ENCODE measurements around the gene LURAP1L.
A peak's percentile ranks its signal among the peaks of the same experiment; 100 is the strongest.

Gene LURAP1L, protein sequence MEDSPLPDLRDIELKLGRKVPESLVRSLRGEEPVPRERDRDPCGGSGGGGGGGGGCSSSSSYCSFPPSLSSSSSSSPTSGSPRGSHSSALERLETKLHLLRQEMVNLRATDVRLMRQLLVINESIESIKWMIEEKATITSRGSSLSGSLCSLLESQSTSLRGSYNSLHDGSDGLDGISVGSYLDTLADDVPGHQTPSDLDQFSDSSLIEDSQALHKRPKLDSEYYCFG

DNA sequence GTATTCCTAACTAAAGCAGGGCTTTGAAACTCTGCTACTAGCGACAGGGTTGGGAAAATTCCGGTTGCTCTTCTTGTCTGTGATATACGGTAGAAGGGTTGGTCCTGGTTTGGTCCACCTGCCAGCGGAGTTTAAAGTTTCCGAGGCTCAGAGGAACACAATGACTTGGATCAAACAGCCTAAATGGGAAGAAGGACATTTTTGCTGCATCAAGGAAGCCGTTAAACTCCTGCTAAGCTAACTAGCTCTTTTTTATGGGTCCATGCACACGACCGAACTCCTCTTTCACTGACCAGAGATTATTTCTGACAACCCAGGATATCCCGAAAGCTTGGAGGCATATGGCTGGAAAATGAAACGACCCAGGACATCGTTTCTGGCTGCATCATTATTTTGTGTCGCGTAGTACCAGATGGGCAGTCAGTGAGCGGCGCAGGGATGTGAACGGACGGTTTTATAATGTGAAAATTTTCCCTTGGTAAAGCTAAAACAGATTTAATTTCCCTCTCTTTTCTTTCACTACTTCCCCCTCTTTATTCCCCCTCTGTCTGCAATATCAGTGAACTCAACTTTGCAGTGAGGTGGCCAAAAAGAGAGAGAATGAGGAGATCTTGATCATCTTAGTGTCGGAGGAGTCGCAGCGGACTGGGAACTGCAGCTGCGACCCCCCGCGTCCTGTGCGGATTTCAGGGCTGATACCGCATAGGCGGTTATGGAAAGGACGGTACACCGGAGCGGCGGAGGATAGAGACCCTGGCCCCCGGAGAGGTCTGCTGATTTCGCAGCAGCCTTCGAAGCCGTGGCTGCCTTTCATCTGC, at the start of gene LURAP1L:
Gene LURAP1L, plus strand, starts transcription at position 160 of the 818 bp plus-strand sequence. CDS start 696 bp downstream, outside the sequence.
- DNase-seq = peak; percentile 3

DNA sequence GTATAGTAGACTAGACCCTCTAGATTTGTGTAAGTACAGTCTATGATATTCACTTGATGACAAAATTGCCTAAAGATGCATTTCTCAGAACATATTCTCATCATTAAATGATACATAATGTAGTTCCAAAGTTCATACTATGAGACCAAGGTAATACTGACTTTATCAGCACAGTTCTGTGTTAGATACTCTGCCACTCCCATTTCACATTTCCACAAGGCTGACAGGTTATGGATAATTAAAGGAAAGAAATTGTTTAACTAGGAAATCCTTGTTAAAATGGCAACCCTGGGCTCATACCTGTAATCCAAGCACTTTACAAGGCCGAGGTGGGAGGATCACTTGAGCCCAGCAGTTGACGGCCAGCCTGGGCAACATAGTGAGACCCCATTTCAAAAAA, 48.0 kb upstream of the LURAP1L start:
- DNase-seq = no peak

DNA sequence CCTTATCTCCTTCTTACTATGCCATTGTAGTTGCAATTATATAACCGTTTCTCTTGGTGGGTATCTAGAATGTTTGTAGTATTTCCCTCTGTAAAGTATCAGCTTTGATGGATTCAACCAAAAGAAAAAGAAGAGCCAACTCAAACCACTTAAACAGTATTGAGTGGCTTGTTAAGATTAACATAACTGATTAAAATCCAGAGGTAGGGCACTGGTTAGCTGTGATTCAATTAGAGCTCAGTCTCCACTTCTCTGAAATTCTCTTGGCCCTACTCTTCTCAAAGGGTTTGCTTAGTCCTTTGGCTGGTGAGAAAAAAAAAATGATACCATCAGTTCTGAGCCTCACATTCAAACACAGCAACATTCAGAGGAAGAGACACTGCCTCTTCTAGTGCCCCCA, 44.6 kb upstream of the LURAP1L start:
- no peak for DNase-seq

DNA sequence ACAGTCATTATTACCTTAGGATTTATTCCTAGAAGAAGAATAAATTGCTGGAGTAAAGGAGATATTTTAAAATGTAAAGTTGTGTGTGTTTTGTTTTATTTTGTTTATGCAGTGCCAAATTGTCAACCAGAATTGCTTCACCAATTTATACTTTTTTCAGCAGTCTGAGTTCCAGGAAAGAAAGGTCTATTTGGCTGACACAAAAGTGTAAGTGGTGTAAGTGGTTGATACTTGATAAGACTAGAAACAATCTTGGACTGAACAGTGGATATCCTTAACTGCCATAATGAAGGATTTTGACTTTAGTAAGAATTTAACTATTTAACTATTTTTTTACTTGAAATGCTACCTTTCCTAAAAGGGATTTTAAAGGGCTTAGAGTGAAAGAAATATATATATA, 43.9 kb upstream of the LURAP1L start:
- DNase-seq = no peak

DNA sequence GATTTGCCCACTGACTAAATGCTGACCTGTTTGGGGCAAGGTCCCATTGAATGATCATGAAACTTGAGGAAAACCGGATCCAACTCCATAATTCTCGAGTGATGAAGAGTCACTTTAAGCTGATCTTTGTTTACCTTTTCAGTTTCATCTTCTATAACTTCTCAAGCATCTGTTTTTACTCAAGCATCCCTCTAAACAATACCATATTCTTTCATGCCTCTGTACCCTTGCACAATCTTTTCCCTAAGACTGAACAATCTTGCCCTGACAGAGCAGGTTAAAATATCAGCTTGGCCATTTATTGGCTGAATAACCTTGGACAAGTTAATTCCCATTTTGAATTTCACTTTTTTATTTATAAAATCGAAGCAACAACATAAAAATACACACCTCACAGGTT, 41.8 kb upstream of the LURAP1L start:
- DNase-seq = no peak

DNA sequence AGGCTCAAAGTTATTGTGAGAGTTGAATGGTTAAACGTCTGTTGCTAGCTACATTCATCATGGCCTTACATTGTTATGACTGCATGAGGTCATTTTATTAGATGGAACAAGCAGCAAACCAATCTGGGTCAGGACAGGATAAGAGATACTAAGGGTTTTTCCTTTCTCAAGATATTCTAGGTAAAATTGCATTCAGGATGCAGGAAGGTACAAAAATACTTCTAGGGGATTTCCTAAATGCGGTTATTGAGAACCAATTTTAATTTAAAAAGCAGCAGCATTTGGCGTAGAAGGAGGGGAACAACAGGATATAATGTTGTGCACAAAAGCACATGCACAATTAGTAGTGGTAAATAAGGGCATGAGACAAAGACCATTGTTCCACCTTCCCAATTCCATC, 39.2 kb upstream of the LURAP1L start:
- DNase-seq = no peak

DNA sequence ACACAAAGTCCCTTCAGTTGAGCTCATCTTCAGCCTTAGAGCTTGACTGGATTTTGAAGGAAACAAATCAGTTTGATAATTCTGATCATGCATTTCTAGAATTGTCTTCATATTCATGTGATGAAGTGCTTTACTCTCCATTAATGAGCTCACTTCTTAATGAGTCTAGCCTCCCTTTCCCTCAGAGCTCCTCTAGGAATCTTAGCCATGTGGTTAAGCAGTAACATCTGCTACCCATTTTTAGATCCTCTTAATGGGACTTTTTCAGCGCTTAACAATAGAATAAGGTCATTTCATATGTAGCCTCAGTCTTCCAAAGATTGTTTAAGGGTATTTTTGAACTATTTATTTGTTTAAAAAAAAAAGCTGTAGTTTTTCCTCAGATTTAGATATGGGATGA, 36.9 kb upstream of the LURAP1L start:
- no peak for DNase-seq

DNA sequence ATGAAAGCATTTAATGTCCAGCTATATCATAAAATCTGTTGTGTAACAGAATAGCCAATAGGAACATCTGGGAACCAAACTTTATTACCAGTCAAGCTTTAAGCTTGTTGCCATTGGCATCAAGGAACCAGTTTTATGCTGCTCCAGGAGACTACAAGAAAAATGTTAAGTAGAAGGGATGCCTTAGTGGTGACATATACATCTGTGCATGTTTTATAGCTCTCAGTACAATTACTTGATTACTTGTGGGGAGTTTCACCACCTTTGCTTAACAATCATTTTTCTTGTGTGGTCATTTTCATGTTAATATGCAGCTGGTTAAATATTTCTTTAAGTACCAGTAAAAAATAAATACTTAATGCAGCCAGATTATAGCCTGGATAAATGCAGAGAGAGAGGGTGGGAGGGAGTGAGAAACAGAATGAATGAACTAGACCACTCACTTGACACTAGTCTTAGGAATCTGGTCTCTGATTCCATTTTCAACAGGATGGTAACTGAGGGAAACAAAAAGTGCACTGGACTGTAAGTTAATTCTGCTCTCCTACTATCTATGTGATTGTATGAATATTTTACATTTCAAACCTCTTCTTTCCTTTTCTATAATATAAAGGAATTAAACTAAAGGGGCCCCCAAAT, 35.7 kb upstream of the LURAP1L start:
- no peak for DNase-seq

DNA sequence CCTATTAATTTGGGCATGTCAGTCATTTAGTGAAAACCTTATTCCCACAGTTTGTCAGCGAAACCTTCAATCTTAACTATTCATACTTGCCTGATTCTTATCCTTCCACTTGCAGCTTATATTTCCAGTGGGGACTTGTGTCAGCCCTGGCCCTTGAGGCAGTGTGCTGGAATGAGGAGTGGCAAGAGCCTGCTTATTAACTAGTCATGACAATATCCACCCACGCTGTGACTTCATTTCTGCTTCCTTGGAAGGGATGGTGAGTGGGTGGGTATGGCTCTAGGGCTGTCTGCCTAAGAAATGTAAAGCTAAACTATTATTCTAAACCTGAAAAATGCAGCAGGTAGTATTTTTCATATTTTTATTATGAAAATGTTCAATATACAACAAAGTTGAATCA, 34.0 kb upstream of the LURAP1L start:
- no peak for DNase-seq

DNA sequence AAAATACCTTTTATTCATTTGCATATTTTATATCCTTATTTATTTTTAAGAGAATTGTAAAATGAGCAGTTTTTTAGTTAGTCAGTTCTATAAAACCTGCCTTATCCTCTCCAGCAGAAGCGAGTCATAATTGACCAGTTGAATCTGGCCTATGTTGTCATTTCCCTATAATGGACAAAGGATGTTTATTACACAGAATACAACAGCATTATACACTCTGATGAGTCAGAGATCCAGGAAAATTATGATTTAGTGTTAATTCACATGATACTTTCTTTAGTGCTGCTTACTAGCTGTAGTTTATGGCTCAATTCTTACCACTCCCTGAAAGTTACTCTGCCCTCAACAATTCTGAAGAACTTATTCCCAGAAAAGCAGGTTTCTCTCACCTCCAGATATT, 26.8 kb upstream of the LURAP1L start:
- no peak for DNase-seq

DNA sequence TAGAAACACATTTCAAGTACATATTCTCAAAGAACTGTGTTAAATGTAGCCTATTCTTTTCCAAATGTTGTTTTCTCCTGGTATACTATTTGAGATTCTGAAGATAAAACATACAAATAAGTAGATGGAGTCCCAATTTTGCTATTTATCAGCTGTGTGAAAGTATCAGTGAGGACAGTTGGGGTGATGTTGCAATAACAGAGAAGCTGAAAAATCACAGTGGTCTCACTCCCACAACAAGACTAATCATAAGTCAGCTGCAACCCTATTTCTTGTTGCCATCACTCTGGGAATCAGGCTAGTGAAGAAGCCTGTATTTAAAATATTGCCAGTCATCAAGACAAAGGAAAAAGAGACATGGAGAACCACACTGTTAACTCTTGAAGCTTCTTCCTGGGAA, 25.9 kb upstream of the LURAP1L start:
- DNase-seq = no peak

DNA sequence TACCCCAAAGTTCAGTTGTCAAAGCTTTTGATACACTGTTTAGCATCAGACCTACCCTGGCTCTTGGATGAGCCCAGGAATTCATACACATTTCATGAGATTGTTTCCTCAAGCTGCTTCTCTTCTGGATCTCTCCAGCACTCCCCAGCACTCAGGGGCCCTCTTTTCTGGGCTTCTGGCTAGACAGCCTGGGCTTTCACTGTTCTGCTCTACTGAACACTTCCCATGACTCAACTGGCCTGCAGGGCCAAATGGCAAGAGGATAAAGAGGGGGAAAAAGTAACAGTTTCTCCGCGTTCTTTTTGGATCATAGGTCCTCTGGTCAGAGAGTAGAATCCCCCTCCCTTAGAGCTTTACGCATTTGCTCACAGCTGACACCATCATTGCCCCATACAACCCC, 20.9 kb upstream of the LURAP1L start:
- DNase-seq = no peak

DNA sequence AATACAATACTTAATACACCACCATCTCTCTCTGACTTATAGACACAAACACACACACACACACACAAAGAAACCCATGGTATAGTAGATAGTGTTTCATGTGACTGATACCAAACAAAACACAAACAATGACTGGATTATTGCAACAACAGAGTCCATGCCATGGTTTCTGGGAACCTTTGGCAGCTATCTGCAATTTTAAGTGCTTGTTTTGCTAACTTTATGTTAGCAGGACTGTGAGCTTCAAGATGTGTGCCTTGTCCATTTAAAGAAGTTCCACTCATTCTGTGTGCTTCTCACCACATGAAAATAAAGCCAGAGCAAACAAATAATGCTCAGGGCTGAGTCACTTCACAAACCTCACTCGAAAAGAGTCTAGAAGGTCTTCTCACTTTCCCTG, 15.1 kb upstream of the LURAP1L start:
- no peak for DNase-seq

DNA sequence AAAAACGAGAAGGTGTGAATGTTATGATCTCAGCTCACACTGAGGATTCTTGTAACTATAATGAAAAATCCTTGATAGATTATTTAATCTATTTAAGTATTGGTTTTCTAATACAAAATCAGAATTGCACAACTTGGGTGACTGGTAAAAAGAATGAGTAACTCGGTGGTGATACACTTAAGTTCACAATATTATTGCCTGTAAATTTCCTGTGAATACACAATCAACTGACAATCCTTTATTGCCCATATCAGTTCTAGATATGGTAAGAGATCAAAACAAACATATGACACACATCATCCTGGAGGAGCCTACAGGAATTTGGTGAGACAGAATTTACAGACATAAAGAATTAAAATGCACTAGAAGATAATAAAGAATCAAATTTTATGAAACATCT, 14.1 kb upstream of the LURAP1L start:
- no peak for DNase-seq

DNA sequence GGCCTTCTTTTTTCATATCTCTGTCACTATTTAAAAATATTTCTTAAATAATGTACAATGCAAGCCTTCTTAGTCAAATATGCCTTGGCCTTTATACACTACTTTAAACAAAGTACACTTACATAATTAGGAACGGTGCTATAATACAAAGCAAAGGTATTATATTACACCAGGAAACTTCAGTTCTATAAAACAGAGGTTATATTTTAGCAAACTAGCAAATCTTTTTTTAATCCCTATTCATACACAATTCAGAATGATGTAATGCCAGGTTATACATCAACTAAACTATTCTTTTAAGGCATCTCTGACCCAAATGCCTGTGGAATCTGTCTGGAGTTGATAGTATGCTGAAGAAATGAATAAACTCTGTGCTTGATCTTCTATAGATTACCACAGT, 10.7 kb upstream of the LURAP1L start:
- DNase-seq = no peak

DNA sequence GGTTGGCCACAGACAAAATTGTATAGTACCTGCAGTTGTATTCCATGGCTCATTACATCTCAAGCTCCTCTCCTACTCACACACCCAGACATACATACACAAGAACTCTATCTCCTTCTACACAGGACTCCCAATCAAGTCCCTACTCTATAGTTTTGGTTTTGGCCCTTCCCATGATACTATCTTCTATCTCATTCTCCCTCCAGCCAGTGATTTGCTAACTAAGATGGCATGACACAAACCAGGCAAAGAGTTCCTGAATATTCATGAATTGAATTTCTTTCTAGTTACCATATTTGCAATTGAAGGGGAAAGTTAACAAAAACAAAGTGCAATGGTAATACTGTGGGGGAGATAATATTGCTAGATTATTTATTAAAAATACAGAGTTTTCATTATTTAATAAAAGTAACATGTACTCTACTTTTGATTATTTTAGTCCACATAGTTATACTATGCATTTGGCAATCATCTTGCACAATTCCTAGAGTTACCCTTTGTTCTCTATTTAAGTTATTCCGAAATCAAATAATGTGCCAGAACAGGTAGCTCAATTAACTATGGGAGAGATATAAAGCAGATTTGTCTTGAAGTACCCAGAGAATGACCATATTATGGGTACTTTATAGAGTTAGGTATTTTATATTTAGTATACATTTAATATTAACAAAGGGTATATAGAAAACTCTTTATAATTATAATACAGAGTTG, 9.6 kb upstream of the LURAP1L start:
- no peak for DNase-seq

DNA sequence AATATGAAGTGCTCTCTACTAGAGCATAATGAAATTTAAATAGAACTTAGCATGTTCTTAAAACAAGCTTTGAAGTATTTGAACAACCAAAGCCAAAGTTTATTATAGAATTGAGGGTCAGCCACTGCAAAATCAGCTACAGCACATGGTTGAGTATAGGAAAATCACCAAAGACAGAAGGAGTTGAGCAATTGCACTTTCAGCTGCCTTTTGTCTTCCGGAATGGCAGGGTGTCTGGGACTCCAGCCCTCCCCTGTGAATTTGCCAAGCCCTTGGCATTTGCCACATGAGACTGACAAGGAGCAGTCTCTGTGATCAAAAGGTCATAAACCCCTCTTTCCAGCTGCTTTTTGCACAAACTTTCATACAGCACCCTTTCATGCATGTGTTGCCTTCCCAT, 8.5 kb upstream of the LURAP1L start:
- DNase-seq = no peak

DNA sequence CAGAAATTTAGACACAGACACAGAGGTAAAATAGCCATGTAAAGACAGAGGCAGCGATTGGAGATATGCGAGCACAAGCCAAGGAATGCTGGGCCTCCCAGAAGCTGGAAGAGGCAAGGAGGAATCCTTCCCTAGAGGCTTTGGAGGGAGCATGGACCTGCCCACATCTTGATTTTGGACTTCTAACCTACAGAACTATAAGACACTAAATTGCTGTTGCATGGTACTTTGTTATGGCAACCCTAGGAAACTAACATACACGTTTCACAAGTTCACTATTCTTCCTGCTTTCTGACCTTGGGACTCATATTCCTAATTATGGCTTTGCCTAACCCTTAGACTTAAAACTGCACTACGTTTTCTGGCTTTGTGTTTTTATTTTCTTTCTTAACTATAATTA, 4.6 kb upstream of the LURAP1L start:
- DNase-seq = no peak

DNA sequence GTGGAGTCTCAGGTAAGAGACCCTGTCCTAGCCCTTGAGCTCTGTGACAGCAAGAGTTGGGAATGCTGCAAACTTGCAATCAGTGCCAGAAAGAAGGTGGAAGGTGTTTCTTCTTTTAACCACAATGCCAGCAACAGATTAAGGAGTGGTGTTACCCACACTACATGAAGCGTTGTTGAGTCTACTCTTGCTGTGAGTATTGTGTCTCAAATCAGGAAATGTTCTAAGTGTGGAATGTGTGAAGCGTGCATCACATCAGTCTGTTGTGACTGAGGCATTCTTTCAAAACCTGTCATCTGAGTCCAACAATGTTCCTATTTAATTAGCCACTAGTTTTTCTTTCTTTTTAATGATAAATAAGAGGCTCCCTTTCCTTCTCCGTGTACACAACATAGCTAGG, 2.9 kb upstream of the LURAP1L start:
- DNase-seq = no peak

DNA sequence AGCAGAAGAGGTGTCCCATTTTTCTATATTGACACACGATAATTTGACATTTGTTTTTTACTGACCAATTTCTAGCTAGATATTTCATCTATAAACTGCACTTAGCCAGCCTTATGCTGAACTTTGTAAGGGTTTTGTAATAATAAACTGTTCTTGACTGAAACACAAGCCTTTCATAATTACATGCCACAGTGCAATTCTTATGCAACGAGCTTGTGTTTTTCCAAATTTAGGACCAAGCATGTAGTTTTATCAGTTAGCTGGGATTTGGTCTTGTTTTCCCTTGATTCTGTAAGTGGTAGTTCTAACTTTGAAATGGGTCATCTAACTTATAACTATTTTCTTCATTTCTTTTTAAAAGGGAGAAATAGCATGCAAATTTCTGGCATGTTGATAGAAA, 1.3 kb upstream of the LURAP1L start:
- no peak for DNase-seq

DNA sequence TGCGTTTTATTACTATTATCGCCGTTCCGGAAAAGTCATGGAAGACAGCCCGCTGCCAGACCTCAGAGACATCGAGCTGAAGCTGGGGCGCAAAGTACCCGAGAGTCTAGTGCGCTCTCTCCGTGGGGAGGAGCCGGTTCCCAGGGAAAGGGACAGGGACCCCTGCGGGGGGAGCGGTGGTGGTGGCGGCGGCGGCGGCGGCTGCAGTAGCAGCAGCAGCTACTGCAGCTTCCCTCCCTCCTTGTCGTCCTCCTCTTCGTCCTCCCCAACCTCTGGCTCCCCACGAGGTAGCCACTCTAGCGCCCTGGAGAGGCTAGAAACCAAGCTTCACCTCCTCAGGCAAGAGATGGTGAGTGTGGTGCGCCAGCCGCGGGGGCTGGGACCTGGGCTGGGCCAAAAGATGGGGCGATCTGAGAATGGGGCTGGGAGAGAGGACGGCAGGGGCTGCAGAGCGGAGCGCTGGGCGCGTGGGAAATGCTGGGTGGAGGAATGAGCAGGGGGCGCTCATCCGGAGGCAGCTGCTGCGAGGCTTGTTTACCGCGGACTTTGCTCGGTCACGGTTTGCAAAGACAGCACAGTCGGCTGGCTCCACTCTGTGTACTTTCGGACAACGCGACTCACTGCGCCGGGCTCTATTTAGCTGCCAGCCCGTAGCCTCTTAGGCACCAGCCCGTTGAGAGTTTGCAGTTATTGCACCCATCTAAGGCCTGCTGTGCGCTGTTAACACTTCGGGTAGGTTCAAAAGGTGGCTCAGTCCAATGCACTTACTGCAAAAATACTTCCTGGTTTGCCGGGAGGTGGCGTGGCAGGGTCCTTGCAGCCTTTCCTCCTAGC, 1.1 kb downstream of the LURAP1L start:
- peak; percentile 3 for DNase-seq

DNA sequence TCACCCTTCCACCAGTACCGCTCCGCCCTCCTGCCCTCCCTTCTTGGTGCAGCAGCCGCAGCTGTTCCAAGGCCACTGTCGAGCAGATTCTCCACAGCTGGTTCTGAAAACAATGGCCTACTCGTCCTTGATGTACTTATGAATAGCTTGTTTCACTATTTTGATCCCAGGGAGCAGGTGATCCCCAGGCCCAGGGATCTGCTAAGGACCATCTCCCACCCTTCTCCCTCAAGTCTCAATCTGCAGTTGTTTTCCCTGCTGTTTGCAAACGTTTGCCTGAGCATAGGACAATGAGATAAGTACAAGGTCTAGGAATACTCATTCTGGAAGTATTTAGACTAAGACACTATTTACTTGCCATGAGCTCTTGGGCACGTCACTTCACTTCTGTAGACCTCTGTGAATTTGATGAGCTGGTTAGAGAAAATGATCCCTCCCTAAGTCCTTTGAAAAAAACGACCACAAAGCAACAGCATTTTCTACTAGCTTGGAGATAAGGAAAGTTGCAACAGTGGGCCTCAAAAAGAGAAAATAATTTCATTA, 1.8 kb downstream of the LURAP1L start:
- DNase-seq = no peak
